GM21360 (cell line): ENCODE results near the gene PTGDR2.

Experiments
- ATAC-seq: cut with Tn5 transposase; IDR thresholded peaks from one replicate; pipeline ENCODE4 v1.9.1; 2021; ENCODE audit warnings: mild to moderate bottlenecking, moderate library complexity; ENCODE audit not compliant: unreplicated experiment

The PTGDR2 gene

DNA sequence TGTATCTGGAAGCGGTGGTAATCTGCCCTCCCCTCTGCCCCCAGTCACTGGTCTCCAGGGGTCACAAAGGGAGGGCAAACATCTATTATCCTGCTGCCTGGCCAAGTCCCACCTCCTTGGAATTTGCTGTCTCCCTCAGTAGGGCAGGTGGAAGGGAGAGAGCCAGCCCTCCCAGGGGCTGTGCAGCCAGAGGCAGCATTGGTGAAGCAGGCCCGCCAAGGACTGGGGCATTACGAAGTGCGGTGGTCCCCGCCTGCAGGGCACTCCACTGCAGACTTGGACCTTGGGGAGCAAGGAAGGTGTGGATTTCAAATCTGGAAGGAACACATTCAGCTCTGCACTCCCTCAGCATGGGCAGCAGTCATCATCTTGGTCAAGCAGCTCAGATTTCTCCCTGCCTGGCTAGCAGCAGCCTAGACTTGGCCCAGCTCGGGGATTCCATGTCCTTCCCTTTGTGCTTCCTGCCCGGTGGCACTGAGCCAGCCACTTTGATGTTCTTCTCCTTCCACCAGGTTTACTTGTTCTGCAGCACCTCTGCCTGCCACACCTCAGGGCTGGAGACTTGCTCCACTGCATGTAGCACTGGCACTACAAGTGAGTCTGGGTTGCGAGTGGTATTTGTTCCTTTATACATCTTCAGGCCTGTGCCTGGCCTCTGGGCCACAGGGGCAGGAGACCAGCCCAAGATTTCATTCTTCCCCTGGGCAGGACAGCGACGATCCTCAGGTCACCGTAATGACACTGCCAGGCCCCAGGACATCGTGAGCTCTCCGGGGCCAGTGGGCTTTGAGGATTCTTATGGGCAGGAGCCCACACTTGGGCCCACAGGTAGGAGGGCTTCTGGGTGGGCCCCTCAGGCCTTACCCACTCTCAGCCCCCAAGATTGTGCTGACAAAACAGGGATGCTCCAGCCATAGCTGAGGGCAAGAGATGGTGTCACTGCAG lies 18.9 kb upstream of the PTGDR2 start:
- no peak for ATAC-seq

DNA sequence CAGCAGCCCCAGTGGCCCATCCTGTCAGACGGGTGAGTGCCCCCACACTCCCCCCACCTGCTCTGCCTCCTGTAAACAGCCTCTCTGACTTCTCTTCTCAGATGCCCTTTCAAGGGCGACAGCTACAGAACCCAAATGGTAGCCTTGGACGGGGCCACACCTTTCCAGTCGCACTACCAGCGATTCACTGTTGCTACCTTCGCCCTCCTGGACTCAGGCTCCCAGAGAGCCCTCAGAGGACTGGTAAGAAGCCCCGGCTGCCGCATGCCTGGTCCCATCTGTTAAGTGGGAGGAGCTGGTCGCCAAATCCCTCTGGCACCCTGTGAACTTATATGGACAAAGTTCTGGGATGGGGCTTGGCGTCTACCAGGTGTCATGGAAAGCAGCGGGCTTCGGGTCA lies 17.8 kb upstream of the PTGDR2 start:
- no peak for ATAC-seq

DNA sequence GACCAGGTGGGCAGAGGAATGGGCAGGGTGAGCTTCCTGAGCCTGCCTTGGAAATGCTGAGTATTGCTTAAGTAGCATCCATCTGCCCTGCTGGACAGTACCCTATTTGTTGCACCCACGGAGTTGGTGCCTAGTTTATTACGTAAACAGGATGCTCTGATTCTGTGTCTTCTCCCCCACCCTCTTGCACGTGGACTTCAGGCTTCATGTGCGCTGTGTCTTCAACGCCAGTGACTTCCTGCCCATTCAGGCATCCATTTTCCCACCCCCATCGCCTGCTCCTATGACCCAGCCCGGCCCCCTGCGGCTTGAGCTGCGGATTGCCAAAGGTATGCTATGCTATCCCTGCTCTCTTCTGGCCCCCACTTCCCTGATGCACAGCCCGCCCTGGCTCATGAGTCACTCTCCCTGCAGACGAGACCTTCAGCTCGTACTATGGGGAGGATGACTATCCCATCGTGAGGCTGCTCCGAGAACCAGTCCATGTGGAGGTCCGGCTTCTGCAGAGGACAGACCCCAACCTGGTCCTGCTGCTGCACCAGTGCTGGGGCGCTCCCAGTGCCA lies 17.3 kb upstream of the PTGDR2 start:
- no peak for ATAC-seq

DNA sequence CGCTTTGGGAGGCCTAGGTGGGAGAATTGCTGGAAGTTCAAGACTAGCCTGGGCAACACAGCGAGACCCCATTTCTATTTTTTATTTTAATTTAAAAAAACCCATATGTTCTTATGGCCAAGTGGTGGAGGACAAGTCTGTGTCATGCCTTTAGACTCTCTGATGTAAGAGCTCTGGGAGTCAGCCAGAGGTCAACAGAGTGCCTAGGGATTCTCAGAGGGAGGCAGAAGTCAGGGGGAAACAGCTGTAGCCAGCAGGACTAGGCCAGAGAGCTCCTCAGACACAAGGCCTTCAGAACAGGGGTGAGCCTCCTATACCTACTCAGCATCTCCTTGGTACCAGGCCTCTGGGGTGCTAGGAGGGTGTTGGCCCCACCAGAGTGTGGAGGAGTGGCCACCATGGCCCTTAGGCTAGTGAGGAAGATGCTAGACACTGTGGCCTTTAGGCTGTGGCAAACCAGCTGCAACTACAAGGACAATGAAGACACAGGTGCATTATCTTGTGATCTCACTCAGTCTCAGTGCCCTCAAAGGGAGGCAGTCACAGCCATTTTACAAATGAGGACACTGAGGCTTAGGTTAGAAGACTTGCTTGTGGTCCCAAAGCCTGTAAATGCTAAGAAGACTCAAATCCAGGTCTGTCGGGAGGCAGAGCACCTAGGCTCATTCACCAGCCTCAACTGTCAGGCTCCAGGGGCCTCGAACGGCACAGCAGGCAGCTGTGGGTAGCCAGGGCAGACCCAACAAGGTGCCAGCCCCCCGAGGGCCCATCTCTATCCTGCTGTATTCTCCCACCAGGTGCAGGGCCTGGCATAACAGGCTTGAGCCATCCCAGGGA lies 16.6 kb upstream of the PTGDR2 start:
- no peak for ATAC-seq

DNA sequence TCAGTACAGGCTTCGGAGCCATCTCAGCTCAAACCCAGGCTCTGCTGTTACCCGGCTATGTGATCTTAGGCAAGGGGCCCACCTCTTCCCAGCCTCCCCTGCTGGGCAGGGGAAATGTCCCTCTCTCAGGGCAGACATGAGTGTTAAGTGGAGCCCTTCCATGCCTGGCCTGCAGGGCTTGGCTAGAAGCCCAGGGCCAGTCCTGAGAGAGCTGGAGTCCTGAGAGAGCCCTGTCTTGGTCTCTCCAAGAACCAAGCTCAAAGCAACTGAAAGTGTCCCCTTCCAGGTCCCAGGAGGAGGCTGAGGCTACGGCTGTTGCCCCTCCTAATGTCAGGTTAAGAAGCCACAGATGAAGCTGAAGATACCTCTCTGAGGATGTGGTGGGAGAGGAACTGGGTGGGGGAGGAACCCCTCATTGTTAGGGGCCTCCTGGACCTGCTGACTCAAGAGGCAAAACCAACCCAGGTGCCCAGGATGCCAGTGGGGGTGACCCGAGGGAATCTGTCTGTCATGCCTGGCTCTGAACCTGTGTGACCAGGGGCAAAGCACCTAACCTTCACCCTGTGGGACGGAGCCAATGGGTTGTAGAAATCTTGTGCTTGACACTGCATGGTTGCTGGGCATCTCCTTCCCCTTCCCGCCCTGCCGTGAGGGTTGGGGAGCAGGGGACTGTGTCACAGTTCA lies 15.8 kb upstream of the PTGDR2 start:
- no peak for ATAC-seq

DNA sequence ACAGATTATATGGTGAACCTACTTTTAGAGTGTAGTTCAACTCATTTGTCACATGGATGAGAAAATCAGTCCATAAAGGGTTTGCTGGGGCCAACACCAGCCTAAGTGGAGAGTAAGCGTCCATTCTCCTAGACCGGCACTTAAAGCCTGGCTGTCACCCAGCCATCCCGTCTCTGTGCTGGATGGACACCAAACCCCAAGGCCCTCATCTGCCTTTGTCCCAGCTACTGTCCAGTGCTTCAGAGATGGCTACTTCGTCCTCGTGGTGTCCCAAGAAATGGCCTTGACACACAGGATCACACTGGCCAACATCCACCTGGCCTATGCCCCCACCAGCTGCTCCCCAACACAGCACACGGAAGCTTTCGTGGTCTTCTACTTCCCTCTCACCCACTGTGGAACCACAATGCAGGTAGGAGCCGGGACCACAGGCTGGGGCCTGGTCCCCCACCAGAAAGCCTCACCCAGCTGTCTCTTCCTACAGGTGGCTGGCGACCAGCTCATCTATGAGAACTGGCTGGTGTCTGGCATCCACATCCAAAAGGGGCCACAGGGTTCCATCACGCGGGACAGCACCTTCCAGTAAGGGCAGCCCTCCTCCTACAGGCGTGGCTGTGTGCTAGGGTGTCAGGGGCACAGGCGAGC lies 15.1 kb upstream of the PTGDR2 start:
- no peak for ATAC-seq

DNA sequence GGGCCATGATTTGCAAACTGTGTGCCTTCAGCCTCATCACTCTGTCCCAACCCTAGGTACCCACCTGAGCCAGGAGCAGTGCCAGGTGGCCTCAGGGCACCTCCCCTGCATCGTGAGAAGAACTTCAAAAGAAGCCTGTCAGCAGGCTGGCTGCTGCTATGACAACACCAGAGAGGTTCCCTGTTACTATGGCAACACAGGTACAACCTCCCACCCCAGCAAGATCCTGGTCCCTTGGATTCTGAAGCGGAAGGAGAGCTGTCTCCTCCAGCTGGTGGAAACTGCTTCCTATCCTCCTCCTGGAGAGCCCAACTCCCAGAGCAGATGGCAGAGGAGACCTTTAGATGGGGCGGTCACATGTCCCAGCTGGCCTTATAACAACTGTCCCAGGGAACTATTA lies 14.5 kb upstream of the PTGDR2 start:
- ATAC-seq = no peak

DNA sequence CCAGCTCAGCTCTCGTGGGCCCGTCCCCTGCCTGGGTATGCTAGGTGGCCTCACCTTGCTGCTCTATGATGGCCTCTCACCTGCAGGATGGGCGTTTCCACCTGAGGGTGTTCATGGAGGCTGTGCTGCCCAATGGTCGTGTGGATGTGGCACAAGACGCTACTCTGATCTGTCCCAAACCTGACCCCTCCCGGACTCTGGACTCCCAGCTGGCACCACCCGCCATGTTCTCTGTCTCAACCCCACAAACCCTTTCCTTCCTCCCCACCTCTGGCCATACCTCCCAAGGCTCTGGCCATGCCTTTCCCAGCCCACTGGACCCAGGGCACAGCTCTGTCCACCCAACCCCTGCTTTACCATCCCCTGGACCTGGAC lies 13.7 kb upstream of the PTGDR2 start:
- no peak for ATAC-seq

DNA sequence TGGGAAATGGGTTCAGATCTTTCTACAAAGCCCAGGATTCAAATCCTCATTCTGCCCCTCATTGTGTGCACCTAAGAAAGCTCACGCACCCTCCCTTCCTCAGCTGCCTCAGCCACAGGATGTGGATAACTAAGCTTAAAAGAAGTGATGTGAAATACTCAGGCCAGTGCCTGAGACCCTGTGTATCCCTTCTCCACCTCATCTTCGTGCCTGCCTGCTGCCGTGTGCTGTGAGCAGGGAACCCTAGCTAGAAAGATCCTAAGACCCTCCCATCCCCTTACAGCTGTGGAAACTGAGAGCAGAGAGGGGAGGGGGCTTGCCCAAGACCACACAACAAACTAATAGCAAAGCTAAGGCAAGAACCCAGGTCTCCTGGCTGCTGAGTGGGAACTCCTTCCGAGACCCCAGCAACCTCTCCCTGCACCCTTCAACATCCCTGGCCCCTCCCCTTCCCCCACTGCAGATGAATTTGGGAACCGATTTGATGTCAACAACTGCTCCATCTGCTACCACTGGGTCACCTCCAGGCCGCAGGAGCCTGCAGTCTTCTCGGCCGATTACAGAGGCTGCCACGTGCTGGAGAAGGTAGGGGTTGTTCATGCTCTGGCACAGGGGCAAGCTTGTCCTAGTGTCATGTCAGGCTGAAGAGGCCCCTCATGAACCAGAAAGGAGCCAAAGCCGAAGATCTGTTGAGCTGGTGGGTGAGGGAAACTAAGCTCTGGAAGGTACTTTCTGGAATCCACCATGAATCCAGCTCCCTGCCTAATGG lies 13.1 kb upstream of the PTGDR2 start:
- no peak for ATAC-seq

DNA sequence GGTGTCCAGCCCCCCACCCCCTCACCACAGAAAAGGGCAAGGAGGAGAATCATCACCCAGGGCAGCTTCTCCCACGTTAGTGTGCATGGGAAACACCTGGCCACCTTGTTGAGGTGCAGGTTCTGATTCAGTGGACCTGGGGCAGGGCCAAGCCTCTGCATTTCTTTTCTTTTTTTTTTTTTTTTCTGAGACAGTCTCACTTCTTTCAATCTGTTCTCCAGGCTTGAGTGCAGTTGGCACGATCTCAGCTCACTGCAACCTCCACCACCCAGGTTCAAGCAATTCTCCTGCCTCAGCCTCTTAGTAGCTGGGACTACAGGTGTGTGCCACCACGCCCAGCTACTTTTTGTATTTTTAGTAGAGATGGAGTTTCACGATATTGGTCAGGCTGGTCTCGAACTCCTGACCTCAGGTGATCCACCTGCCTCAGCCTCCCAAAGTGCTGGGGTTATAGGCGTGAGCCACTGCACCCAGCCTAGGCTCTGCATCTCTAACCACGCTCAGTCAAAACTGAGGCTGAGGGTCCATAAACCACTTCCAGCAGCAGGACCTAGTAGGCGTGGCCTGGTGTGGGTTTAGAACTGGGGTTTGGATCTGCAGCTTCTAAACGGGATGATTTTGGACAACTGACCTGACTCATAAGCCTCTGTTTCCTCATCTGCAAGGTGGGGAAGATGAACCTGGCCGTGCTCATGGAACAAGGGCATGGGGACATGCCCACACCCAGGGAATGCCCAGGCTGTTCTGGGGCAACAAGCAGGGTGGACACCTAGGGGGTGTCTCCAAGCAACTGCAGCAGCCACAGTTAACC lies 12.3 kb upstream of the PTGDR2 start:
- ATAC-seq = no peak

DNA sequence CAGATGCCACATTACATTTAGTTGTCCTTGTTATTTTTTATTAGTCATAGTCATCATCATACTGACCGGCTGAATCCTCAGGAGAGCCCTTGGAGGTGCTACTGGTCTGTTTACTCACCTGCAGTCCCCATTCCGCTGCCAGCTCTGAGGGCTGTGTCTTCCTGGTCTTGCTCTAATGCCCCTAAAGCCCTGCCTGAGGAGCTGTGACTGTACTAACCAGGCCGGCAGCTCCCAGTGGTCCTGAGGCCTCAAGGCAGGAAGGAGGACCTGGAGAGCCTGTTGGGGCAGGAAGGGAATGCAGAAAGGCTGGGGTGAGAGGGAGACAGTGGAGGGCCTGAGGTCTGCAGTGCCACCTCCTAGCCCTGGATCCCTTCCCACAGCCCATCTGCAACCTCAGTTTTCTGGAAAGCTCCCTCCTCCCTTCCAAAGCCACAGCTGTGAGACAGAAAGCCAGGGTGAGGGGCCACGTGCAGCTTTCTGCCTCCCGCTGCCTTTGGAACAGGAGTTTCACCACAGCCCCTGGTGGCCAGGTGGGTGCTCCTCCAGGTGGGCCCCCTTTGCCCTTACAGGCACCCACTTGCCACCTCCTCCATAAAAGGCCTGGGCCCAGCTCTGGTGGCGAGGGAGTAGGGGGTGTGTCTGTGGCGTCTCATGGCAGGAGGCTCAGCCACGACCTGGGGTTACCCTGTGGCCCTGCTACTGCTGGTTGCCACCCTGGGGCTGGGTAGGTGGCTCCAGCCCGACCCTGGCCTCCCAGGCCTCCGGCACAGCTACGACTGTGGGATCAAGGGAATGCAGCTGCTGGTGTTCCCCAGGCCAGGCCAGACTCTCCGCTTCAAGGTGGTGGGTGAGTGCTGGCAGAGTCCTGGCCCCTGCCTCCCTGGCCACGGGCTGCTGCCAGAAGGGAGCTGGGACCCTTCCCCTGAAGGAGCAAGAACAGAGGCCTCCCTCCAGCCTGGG lies 11.4 kb upstream of the PTGDR2 start, which contains the start of gene ZP1:
Gene ZP1 (plus strand): TSS at position 632 of the 960 bp plus-strand sequence. CDS start 20 bp downstream, at position 652.
- no peak for ATAC-seq

DNA sequence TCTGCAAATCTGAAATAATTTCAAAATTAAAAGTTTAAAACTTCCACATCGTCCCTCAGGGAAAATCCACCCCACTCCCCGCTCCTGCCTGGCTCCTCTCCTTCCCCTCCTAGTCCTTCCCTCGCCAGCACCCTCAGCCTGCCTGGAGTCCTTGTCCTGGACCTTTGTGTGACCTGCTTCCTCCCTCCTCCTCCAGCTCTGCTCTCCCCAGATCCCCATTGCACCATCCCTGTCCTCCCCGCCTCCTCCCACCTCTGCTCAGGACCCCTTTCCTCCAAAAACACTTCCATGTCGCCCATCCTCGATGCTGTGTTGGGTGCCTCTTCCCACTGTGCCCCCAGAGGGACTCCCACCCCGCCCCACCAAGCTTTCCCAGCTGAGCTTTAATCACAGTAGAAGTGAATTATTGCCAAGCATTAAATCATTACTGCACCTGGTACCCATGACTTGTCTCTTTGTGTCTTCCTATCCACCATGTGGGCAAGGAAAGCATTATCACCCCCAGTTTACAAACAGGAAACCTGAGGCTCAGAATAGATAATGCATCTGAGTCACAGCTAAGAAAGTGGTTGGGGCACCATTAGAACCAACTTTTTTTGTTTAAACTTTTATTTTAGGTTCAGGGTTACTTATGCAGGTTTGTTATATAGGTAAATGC lies 9.2 kb upstream of the PTGDR2 start:
- ATAC-seq = no peak

DNA sequence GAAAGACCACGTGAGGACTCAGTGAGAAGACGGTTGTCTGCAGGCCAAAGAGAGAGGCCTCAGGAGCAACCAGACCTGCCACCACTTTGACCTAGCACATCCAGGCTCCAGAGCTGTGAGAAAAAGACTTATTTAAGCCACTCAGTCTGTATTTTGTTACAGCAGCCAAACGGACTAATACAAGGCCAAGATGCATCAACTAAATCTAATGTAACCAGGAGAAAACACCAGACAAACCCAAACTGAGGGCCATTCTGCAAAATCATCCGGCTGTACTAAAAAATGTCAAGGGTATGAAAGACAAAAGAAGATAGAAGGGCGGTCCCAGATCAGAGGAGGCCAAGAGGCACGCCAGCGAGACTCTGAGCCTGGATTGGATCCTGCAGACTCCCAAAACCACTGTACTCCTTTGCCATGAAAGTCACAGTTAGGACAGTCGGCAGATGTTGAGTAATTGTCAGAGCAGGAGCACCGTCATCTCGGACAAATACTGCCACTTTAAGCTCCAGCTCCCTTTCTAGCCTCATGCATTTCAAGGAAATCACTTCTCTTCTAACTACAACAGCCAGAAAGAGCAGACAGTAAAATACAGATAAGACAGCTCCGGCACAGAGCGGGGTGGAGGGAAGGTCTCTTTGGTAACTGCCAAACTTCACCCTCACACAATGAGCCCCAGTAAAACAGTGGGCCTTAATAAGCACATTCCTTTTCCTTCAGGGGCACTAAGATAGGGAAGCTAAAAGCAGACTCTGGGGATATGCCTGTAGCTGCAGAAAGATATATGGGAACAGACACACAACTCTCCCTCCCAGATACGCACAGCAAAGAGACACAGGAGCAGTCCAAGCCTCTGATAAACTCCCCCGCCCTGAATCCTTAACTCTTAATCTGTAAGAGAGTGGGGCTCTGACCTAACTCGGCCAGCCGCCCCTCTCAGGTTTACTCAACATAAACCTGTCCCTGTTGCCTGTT lies 8.1 kb upstream of the PTGDR2 start:
- no peak for ATAC-seq

DNA sequence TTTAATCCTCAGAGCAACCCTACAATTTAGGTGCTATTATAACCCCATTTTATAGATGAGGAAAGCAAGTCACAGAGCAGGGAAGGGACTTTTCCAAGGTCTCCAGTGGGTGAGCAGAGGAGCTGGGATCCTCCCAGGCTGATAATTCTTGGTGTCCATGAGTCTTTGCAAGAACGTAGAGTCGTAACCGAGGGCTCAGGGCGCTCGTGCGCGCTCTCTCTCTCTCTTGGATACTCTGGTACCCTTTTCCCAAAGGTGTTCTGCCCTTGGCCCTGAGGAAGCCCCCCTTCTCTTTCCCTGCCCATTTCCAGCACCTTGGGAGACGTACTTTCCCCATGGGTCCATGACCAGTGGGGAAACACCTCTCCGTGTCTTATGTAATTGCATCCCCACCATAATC lies 6.4 kb upstream of the PTGDR2 start:
- no peak for ATAC-seq

DNA sequence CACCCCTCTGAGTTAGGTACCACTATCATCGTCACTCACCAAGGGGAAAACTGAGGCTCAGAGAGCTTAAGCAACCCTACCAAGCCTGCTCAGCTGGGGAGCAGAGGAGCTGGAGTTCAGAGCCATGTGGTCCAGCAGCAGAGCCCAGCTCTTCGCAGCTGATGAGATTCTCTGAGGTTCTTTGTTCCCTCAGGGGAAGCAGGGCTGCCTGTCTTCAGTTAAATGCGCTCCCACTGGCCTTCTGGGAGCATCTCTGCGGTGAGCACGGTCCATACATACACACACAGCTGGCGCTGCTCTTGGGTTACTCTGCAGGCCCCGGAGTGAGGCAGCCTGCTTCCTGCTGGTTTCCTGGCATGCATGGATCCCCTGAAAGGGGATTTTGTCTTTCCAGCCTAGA lies 5.2 kb upstream of the PTGDR2 start:
- ATAC-seq = no peak

DNA sequence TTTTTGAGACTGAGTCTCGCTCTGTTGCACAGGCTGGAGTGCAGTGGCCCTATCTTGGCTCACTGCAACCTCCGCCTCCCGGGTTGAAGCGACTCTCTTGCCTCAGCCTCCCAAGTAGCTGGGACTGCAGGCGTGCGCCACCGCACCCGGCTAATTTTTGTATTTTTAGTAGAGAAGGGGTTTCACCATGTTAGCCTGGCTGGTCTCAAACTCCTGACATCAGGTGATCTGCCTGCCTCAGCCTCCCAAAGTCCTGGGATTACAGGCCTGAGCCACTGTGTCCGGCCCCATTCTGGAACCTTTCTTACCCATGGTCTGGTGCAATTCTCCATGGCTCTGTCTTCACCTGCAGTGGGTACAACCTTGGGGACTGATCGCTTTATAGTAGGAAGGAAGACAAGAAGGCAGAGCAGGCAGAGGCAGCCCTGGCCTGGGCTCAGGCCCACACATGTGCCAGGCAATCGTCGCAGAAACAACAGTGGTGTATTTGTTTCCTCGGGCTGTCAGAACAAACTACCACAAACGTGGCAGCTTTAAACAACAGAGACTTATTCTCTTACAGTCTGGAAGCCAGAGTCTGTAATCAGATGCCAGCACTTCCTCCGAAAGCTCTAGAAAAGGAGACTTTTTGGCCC lies 4.0 kb upstream of the PTGDR2 start:
- no peak for ATAC-seq
